GM18505 (cell line): Measurements from ENCODE around the gene UVRAG.

ENCODE experiments used
- ATAC-seq: cut with Tn5 transposase; IDR thresholded peaks from one replicate; pipeline ENCODE4 v1.9.1; 2021; ENCODE audit not compliant: unreplicated experiment
- POLR2A ChIP-seq: IDR thresholded peaks from 4 replicates; pipeline ENCODE4 v1.6.1; 2011; ENCODE audit warnings: borderline replicate concordance; ENCODE audit not compliant: insufficient read depth, insufficient read length; ENCODE audit errors: extremely low read depth

UVRAG gene

GRCh38 chr11:75894036-75894585 lies 79.1 kb downstream of the UVRAG start:
- ATAC-seq, result no peak
- TF ChIP-seq POLR2A, result no peak

GRCh38 chr11:75896843-75897419 lies 81.9 kb downstream of the UVRAG start:
- TF ChIP-seq POLR2A, result no peak
- no peak for ATAC-seq

- no peak for TF ChIP-seq POLR2A
- ATAC-seq, result no peak
These were observed 83.9 kb downstream of the UVRAG start for GRCh38 chr11:75898871-75899270.

- no peak for TF ChIP-seq POLR2A
- ATAC-seq, result no peak
These were observed 84.8 kb downstream of the UVRAG start for GRCh38 chr11:75899806-75900205.

GRCh38 chr11:75900848-75901247 lies 85.8 kb downstream of the UVRAG start:
- no peak for TF ChIP-seq POLR2A
- ATAC-seq, result no peak

- TF ChIP-seq POLR2A, result no peak
- ATAC-seq, result no peak
These were observed 87.6 kb downstream of the UVRAG start for GRCh38 chr11:75902631-75903030.

GRCh38 chr11:75903276-75903675 lies 88.3 kb downstream of the UVRAG start:
- no peak for TF ChIP-seq POLR2A
- no peak for ATAC-seq

GRCh38 chr11:75905434-75905833 lies 90.4 kb downstream of the UVRAG start:
- TF ChIP-seq POLR2A, result no peak
- ATAC-seq, result no peak

- ATAC-seq, result no peak
- TF ChIP-seq POLR2A, result no peak
These were observed 93.0 kb downstream of the UVRAG start for GRCh38 chr11:75907906-75908527.

GRCh38 chr11:75910426-75911145 lies 95.6 kb downstream of the UVRAG start:
- ATAC-seq, result no peak
- no peak for TF ChIP-seq POLR2A

- no peak for TF ChIP-seq POLR2A
These were observed 96.4 kb downstream of the UVRAG start for GRCh38 chr11:75911459-75911858.

GRCh38 chr11:75913984-75914383 lies 99.0 kb downstream of the UVRAG start:
- TF ChIP-seq POLR2A, result peak; percentile 12
- no peak for ATAC-seq

More at GRCh38 chr11:75911459-75911858, 96.4 kb downstream of the UVRAG start:
- no peak for ATAC-seq

GRCh38 chr11:75916882-75917281 lies 101.9 kb downstream of the UVRAG start:
- ATAC-seq, result no peak
- TF ChIP-seq POLR2A, result no peak

GRCh38 chr11:75918331-75918730 lies 103.3 kb downstream of the UVRAG start:
- no peak for TF ChIP-seq POLR2A
- no peak for ATAC-seq
